Fibroblast of lung (primary cell): ENCODE results near the gene FBXL14. TPM values are rescaled to one million over a fixed set of nuclear protein-coding genes. Genes with fewer than 3 reads are reported as not detected.

Experiments used
- DNase-seq, 2 donors: peaks; one replicate each; pipeline versions ENCODE4 v3.0.0 to v3.0.0-alpha.2; 2010; ENCODE audit warnings: low read depth in 2 of 2
- H2AFZ ChIP-seq: 2 replicates; pipeline ENCODE4 v1.5.1; 2012; ENCODE audit warnings: low read length, control low read depth, inconsistent platforms
- H3K27ac ChIP-seq: 2 replicates; pipeline ENCODE4 v1.5.1; 2011; ENCODE audit warnings: low read length, control low read depth; ENCODE audit not compliant: insufficient read depth
- H3K27me3 ChIP-seq: 2 replicates; pipeline ENCODE4 v1.5.1; 2011; ENCODE audit warnings: mild to moderate bottlenecking, low read length; ENCODE audit not compliant: control insufficient read depth, insufficient read depth
- H3K36me3 ChIP-seq: 2 replicates; pipeline ENCODE4 v1.5.1; 2011; ENCODE audit warnings: low read length; ENCODE audit not compliant: control insufficient read depth, insufficient read depth
- H3K4me1 ChIP-seq: 2 replicates; pipeline ENCODE4 v1.5.1; 2011; ENCODE audit warnings: low read length; ENCODE audit not compliant: control insufficient read depth, insufficient read depth; ENCODE audit errors: extremely low read depth
- H3K4me2 ChIP-seq: 2 replicates; pipeline ENCODE4 v1.5.1; 2011; ENCODE audit warnings: low read length, control low read depth; ENCODE audit not compliant: insufficient read depth; ENCODE audit errors: extremely low read depth
- H3K4me3 ChIP-seq, 4 experiments: fragments of 200-600 bp in 1 of 4; sonication (generic) in 1 of 4; replicated peaks in 1 of 4; 2 replicates each; pipeline ENCODE4 v1.5.1; 2011 to 2016; ENCODE audit warnings: low read length in 4 of 4, low read depth in 3 of 4, mild to moderate bottlenecking in 3 of 4, control low read depth in 2 of 4, inconsistent platforms in 1 of 4, mixed read lengths in 1 of 4; ENCODE audit not compliant: insufficient read depth in 1 of 4; ENCODE audit errors: control extremely low read depth in 1 of 4
- H3K79me2 ChIP-seq: 2 replicates; pipeline ENCODE4 v1.5.1; 2012; ENCODE audit warnings: mild to moderate bottlenecking, low read length, inconsistent platforms; ENCODE audit not compliant: control insufficient read depth, insufficient read depth
- H3K9ac ChIP-seq: 2 replicates; pipeline ENCODE4 v1.5.1; 2011; ENCODE audit warnings: mild to moderate bottlenecking, low read length, control low read depth; ENCODE audit not compliant: insufficient read depth
- H3K9me3 ChIP-seq: 2 replicates; pipeline ENCODE4 v1.5.1; 2012; ENCODE audit warnings: low read depth, low read length; ENCODE audit not compliant: control insufficient read depth, insufficient read depth
- H4K20me1 ChIP-seq: 2 replicates; pipeline ENCODE4 v1.5.1; 2011; ENCODE audit warnings: low read length; ENCODE audit not compliant: control insufficient read depth, insufficient read depth; ENCODE audit errors: extremely low read depth
- EZH2 ChIP-seq: IDR thresholded peaks from 2 replicates; pipeline ENCODE4 v1.5.1; 2012; ENCODE audit warnings: low read length, control low read depth, mild to moderate bottlenecking; ENCODE audit errors: missing control alignments
- polyA plus RNA-seq, 2 donors: library from polyadenylated mRNA; depleted of rRNA in 1 of 2; stranded (reverse) in 1 of 2; unstranded in 1 of 2; fragments of >200 nt; gene quantifications; 2 replicates each; pipeline ENCODE4 v1.2.1, GENCODE V29; 2011 to 2012; ENCODE audit warnings: missing spikeins in 1 of 2
- total RNA-seq: library from RNA; depleted of rRNA; stranded (reverse); fragments of >200 nt; gene quantifications from 2 replicates; pipeline ENCODE4 v1.2.1, GENCODE V29; 2014
- TF ChIP-seq, protein P1 (sequence below), 2 donors: IDR thresholded peaks in 1 of 2; conservative IDR thresholded peaks in 1 of 2; 1 replicate in 1 of 2; 2 replicates in 1 of 2; pipeline ENCODE4 v1.5.1; 2011 to 2012; ENCODE audit warnings: low read length in 2 of 2, control low read depth in 1 of 2, inconsistent platforms in 1 of 2, low read depth in 1 of 2, mild to moderate bottlenecking in 1 of 2

Gene FBXL14
- total and polyA plus RNA-seq, 2 donors (not counting 1 experiment from before 2014, with no cell fraction given): 2.6 to 6.4 TPM

DNA sequence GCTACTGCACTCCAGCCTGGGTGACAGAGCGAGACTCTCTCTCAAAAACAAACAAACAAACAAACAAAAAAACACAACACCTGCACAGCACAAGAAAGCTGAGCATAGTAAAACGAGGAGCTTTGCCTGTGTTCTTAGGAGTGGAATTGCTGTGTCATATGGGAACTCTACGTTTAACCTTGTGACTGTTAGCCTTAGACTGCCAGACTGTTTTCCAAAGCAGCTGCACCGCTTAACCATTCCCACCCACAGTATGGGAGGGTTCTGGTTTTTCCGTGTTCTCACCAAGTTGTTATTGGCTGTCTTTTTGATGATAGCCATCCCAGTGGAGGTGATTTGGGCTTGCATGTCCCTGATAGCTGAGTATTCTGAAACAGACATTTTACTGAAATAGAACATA, 43.8 kb upstream of the FBXL14 start:
- no peaks in the 10 kb centered on the region for H3K27me3 ChIP-seq
- no peak overlapping the region for H3K9ac ChIP-seq
- H3K79me2 ChIP-seq: peaks cover 6% of the 10 kb centered on the region
- H3K27ac ChIP-seq: no peak overlapping the region
- H3K4me3 ChIP-seq: no peak overlapping the region
- H3K4me2 ChIP-seq: no peak overlapping the region
- no peak for DNase-seq
- no peaks in the 10 kb centered on the region for H3K9me3 ChIP-seq
- H2AFZ ChIP-seq: no peak overlapping the region
- peaks cover 5% of the 10 kb centered on the region for H3K36me3 ChIP-seq
- no peaks in the 10 kb centered on the region for H3K4me1 ChIP-seq
- TF ChIP-seq EZH2: no peak
- TF ChIP-seq, protein P1, sequence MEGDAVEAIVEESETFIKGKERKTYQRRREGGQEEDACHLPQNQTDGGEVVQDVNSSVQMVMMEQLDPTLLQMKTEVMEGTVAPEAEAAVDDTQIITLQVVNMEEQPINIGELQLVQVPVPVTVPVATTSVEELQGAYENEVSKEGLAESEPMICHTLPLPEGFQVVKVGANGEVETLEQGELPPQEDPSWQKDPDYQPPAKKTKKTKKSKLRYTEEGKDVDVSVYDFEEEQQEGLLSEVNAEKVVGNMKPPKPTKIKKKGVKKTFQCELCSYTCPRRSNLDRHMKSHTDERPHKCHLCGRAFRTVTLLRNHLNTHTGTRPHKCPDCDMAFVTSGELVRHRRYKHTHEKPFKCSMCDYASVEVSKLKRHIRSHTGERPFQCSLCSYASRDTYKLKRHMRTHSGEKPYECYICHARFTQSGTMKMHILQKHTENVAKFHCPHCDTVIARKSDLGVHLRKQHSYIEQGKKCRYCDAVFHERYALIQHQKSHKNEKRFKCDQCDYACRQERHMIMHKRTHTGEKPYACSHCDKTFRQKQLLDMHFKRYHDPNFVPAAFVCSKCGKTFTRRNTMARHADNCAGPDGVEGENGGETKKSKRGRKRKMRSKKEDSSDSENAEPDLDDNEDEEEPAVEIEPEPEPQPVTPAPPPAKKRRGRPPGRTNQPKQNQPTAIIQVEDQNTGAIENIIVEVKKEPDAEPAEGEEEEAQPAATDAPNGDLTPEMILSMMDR (conservative IDR thresholded peaks at IDR 0.05 in 1 of 2, IDR thresholded peaks at IDR 0.05 in 1 of 2; ENCODE audit: low read depth in 1 of 2, low read length in 2 of 2): no peak
- no peaks in the 10 kb centered on the region for H4K20me1 ChIP-seq

DNA sequence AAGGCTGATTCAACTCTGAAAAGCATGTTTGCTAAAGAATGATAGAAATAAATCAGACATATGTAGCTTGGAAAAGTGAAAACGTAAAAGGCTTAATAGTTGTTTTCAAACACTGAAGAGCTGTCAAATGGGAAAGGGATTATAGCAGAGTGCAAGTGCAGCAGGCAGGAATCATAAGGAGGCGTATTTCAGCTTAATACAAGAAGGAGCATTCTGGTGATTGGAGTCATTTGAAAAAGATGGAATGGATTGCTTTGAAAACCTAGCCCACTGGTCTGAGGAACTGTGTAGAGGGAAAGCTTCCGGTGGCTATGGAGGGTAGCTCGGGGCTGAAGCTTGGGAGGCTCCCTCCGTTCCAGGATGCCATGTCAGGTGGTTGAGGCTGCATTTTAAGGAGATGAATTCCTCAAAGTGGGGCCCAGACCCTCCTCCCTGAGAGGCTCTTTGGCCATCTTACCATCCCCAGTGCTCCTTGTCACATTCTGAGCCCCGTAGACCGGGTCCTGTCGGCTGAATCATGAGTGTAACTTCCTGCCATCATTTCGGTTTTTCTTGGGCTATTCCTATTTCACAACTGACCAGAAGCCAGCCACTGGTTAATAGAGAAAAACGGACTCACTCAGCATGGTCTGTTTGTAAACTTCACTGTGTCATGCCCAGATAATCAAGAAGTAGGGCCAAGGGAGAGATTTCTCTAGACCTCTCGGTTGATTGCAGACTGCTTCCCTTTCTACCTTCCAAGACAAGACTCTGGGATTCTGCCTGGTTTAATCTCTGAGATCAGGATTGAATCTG, 41.1 kb upstream of the FBXL14 start:
- H4K20me1 ChIP-seq: no peaks in the 10 kb centered on the region
- H3K79me2 ChIP-seq: peaks cover 4% of the 10 kb centered on the region
- DNase-seq: no peak
- H3K4me2 ChIP-seq: no peak overlapping the region
- no peaks in the 10 kb centered on the region for H3K27me3 ChIP-seq
- no peaks in the 10 kb centered on the region for H3K9me3 ChIP-seq
- peaks cover 3% of the 10 kb centered on the region for H3K4me1 ChIP-seq
- H2AFZ ChIP-seq: no peak overlapping the region
- H3K36me3 ChIP-seq: peaks cover 8% of the 10 kb centered on the region
- no peak overlapping the region for H3K9ac ChIP-seq
- no peak overlapping the region for H3K4me3 ChIP-seq
- TF ChIP-seq, protein P1 (conservative IDR thresholded peaks at IDR 0.05 in 1 of 2, IDR thresholded peaks at IDR 0.05 in 1 of 2; ENCODE audit: low read depth in 1 of 2, low read length in 2 of 2): no peak
- no peak for TF ChIP-seq EZH2
- no peak overlapping the region for H3K27ac ChIP-seq

DNA sequence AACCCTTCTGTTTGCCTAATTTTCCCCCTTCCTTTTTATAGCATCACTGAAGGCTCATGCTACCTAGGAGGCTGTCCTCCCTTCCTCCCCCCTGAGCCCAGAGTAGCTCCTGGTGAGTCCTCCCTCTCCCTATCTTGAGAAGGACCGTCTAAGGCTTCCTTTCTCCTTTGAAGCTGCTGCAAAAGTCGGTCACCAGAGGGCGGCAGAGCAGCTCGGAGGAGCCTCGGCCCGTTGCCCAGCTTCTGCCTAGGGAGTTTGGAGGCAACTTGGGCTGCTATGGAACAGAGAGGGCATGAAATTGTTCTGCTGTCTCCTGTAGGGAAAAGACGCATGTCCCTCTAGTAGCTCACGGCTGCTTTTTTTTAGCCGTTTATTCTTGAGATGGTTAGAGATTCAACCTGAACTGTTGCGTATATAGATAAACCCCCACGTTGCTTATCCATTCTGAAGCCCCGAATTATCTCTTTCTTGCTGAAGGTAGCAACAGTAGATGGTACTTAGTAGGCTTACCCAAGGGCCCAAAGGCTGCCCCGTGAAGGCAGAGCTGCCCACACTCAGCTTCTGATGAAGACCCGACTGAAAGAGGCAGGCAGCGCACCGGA, 40.3 kb upstream of the FBXL14 start:
- Histone ChIP-seq H3K36me3 (peaks cover 5% of the 10 kb centered on the region), H3K4me2 (no peak overlapping the region), H2AFZ (no peak overlapping the region), H3K4me1 (peaks cover 3% of the 10 kb centered on the region), H3K9ac (no peak overlapping the region), H3K79me2 (peaks cover 4% of the 10 kb centered on the region), H3K27me3 (no peaks in the 10 kb centered on the region), H3K27ac (no peak overlapping the region), H4K20me1 (no peaks in the 10 kb centered on the region), H3K4me3 (no peak overlapping the region), H3K9me3 (no peaks in the 10 kb centered on the region)
- no peak for TF ChIP-seq EZH2
- TF ChIP-seq, protein P1 (conservative IDR thresholded peaks at IDR 0.05 in 1 of 2, IDR thresholded peaks at IDR 0.05 in 1 of 2; ENCODE audit: low read depth in 1 of 2, low read length in 2 of 2): peak; percentile 73 to 95
- DNase-seq: peak; percentile 57 to 76
